ENCODE measurements around the gene GALNT2.

The GALNT2 gene

DNA sequence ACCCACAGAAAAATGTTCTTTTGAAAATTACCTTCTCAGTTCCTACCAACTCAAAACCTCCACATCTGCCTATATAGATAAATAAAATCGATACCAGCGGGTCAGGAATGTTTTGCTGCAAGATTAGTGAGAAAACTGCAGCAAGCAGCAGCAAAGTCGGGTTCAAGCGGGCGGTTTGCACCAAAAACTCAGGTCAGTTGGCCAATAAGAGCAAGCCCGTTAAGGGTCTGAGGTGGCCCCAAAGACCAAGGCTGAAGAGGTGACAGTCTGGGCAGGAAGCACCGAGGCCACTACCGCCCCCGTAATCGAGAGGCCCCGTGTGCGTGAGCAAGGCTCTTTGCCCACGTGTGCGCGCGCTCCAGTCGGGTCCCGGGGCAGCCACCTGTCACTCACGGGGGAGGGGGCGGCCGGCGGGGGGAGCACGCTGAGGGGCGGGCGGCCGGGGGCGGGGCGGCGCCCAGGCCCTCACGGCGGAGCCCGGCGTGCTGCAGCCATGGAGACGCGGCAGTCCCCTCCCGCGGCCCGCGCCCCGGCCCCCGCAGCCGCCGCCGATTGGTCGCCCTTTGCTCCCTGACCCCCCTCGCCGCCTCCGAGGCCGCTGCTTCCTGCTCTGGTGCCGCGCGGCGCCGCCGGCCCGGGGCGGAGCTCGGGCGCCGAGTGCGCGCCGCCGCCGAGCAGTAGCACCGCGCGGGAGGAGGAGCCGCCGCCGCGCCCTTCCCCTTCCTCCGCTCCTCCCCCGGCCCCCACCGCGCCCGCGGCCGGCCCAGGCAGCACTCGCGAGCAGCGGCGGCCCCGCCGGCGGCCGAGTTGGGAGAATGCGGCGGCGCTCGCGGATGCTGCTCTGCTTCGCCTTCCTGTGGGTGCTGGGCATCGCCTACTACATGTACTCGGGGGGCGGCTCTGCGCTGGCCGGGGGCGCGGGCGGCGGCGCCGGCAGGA, at the start of gene GALNT2:
TSS of gene GALNT2 (plus strand) at position 773 of the 939 bp plus-strand sequence. CDS start at position 816, 43 bp downstream.
- DNase-seq (ENCODE audit: low spot score) = peak; percentile 98

GRCh38 chr1:230020451-230020850, 46.6 kb upstream of the GALNT2 start:
- DNase-seq (ENCODE audit: low spot score) = no peak

- no peak for DNase-seq (ENCODE audit: low spot score)
Observed at GRCh38 chr1:230022666-230023380, 44.2 kb upstream of the GALNT2 start.

GRCh38 chr1:230025686-230026085, 41.4 kb upstream of the GALNT2 start:
- no peak for DNase-seq (ENCODE audit: low spot score)

GRCh38 chr1:230026139-230026538, 40.9 kb upstream of the GALNT2 start:
- DNase-seq (ENCODE audit: low spot score) = no peak

DNA sequence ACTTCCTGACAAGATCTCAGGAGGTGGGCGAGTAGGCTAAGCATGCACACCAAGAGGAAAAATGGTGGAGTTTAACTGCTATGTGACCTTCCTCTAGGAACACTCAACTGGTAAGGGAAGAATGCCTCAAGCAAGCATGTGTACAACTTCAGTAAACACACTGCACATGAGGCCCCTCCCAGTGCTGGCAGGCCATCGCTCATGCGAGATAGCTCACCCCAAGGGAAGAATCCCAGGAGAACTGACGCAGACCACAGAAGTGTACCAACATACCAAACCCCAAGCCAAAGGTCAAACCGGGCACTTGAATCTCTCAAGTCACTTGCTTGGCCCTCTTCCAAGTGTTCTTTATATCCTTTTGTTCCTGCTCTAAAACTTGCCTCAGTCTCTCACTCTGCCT, 40.5 kb upstream of the GALNT2 start:
- DNase-seq (ENCODE audit: low spot score) = no peak

- DNase-seq (ENCODE audit: low spot score) = no peak
Observed at GRCh38 chr1:230028602-230029223, 38.3 kb upstream of the GALNT2 start.

- no peak for DNase-seq (ENCODE audit: low spot score)
Observed at GRCh38 chr1:230029244-230029941, 37.6 kb upstream of the GALNT2 start.

- no peak for DNase-seq (ENCODE audit: low spot score)
Observed at GRCh38 chr1:230030122-230030821, 36.8 kb upstream of the GALNT2 start.

DNA sequence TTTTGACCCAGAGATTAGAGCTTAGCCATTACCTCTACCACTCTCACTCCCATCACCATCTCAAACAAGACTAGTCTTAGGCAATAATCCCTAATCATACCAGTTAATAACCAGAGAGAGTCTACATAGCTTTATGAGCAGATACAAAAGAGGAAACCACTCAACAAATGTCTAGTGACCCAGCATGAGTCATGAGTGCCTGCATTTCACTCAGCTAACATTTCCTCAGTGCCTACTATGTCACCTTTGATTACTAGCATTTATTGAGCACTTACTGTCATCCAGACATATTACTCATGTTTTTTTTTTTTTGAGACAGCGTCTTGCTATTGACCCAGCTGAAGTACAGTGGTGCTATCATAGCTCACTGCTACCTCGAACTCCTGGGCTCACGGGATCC, 35.9 kb upstream of the GALNT2 start:
- no peak for DNase-seq (ENCODE audit: low spot score)

DNA sequence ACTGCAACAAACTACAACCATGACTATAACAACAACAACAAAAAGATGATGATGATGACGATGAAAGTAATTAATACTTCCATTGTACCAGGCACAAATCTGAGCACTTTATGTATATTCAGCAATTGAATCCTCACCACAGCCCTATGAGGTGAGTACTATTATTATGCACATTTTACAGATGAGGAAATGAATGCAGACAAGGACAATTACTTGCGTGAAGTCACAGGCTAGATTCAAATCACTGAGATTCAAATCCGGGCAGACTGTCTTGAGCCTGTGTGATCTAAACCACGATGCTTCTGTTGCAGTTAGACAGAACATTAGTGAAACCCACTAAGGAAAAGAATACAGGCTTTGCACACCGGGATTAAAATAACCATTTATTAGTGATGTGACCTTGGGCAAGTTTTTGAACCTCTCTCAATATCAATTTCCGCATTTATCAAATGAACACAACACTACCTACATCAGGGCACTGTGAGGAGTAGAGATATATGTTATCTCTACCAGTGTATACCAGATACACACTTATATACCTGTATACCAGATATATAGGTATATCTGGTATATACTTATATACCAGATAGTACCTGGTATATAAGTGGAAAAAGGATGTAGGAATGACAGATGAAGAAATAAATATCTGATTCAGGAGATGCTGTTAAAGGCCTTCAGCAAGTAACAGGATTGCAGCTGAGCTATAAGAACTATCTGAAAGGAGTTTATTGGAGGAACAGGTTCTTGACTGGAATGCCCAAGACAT, 34.3 kb upstream of the GALNT2 start:
- no peak for DNase-seq (ENCODE audit: low spot score)

DNA sequence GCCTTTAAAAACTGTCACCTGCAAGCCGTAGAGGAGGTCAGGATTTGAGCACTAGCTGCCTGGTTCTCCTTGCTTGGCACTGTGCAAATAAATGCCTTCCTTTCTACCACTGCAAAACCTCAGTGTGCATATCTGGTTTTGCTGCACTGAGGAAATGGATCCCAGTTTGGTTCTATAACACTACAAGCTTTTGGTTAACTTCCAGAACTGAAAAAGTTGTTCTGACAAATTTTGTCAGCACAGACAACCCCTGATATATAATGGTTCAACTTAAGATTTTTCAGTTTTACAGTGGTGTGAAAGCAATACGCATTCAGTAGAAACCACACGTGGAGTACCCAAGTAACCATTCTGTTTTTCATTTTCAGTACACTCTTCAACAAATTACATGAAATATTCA, 29.8 kb upstream of the GALNT2 start:
- DNase-seq (ENCODE audit: low spot score) = no peak

GRCh38 chr1:230040440-230040839, 26.6 kb upstream of the GALNT2 start:
- no peak for DNase-seq (ENCODE audit: low spot score)

DNA sequence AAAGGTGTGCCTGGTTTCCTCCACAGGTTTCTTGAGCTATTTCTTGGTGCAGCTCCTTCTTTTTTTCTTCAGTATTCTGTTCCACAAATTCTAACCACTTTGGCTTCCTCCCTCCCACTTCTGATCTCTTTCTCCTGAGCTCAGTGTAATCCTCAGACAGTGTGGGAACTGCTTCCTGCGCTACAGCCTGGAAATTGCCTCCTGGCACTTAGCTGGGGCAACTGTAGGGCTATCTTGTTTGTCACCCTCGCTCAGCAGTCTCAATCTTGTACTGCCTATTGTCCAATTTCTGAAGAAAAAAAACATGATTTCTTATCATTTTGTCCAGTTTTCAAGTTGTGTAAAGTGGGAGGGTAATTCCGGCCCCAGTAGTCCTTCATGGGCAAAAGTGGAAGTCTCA, 24.0 kb upstream of the GALNT2 start:
- no peak for DNase-seq (ENCODE audit: low spot score)

DNA sequence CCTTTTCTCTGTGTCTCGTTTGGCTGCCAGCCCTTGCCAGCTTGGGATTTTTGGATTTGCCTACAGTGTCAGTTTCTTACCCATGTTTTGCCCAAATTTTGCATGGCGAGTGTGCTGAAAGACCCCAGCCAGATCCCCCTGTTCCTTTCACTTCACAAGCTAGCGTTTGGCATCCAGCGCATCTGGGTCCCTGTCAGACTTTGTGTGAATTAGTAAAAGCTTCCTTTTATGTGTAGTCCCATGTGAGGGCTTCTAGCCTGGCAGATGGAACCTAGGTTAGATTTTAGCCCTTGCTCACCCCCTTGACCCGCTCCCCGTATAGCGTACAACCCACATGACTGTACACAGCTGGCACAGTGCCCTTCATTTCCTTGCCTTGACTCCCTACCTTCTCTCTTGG, 22.3 kb upstream of the GALNT2 start:
- DNase-seq (ENCODE audit: low spot score) = no peak

DNA sequence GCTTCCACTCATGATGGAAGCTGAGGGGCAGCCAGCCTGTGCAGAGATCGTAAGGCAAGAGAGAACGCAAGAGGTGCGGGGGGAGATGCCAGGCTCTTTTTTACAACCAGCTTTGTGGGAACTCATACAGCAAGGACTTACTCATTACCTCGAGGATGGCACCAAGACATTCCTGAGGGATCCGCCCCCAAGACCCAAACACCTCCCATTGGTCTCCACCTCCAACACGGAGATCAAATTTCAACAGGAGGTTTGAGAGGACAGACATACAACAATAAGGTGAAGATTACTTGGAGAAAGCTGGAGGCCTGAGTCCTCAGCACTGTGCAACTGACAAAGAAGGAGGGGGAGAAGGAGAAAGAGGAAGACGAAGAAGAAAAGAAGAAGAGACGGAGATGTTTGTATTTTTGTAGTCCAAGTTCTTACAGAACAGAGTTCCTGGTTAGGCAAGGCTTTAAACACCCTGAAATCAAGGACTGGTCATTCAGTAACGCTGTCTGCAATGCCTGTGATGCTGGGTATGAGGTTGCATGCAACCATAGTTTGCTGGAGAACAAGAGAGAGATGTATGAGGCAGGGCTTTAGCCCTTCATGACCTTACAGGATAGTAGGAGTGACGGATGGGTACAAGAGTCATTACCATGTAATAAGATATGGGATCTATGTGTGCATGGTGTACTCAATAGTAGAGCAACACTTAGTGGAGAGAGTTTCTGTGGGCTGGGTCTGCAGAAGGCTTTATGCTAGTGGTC, 19.7 kb upstream of the GALNT2 start:
- no peak for DNase-seq (ENCODE audit: low spot score)

DNA sequence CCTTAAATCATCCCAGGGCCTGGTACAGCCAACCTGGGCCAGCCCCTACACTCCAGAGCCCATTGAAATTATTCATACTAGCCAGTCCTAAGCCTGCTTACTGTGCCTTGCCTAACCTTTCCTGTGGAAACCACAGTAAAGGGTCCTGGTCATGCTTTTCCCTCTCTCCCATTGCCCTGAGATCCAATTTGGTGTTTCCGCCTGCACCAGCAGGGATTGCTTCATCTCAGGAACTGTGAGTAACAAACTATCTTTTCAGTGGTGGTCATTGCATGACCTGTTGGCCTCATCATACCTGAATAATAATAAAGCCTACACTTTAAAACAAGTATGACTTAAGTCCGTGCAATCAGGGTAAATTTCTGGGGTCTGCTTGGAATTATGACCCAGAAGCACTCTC, 18.7 kb upstream of the GALNT2 start:
- no peak for DNase-seq (ENCODE audit: low spot score)

GRCh38 chr1:230048922-230049321, 18.1 kb upstream of the GALNT2 start:
- no peak for DNase-seq (ENCODE audit: low spot score)

DNA sequence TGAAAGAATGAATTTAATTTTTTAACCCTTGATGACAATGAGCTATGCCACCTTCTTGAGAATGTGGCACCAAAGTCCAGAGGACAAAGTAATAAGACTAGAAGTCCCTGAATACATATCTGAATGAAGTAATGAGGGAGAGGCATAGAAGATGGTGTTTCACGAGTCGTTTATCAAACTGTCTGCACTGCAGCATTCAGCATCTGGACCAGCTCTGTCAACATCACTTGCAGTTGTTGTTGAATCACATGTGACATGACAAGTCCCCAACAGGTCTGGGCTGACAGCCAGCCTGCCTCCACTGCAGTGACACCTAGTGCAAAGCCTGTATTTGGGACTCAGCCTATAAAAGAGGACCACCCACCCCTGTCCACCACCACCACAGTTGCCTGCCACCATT, 17.3 kb upstream of the GALNT2 start:
- DNase-seq (ENCODE audit: low spot score) = no peak
